ENCODE results near the gene CCNT2.
"Not testable (repeated sequence)": the region's sequence is repeated elsewhere in the genome, so short reads cannot be mapped to it uniquely, and the experiment has no call there.

Gene CCNT2

GRCh38 chr2:134919341-134920210, 954 bp downstream of the CCNT2 start:
- peak; percentile 21 for DNase-seq

- no peak for DNase-seq
Measured at GRCh38 chr2:134924912-134925311, 6.3 kb downstream of the CCNT2 start.

- peak; percentile 6 for DNase-seq
Measured at GRCh38 chr2:134926231-134926931, 7.8 kb downstream of the CCNT2 start.

- DNase-seq, result peak; percentile 44
Measured at GRCh38 chr2:134927195-134927594, 8.6 kb downstream of the CCNT2 start.

GRCh38 chr2:134932864-134933526, 14.4 kb downstream of the CCNT2 start:
- no peak for DNase-seq

- no peak for DNase-seq
Measured at GRCh38 chr2:134933732-134934131, 15.1 kb downstream of the CCNT2 start.

- DNase-seq, result no peak
Measured at GRCh38 chr2:134934150-134934549, 15.5 kb downstream of the CCNT2 start.

GRCh38 chr2:134934641-134935040, 16.0 kb downstream of the CCNT2 start:
- no peak for DNase-seq

- DNase-seq, result no peak
Measured at GRCh38 chr2:134936691-134937090, 18.1 kb downstream of the CCNT2 start.

GRCh38 chr2:134943540-134943939, 24.9 kb downstream of the CCNT2 start:
- DNase-seq, result no peak

GRCh38 chr2:134944975-134945374, 26.4 kb downstream of the CCNT2 start:
- DNase-seq, result no peak

- no peak for DNase-seq
Measured at GRCh38 chr2:134946073-134946472, 27.5 kb downstream of the CCNT2 start.

GRCh38 chr2:134949981-134950708, 31.5 kb downstream of the CCNT2 start:
- no peak for DNase-seq

GRCh38 chr2:134950886-134951285, 32.3 kb downstream of the CCNT2 start:
- DNase-seq, result no peak

GRCh38 chr2:134952608-134953007, 34.0 kb downstream of the CCNT2 start:
- DNase-seq, result peak; percentile 5

- DNase-seq, result no peak
Measured at GRCh38 chr2:134954065-134954464, 35.4 kb downstream of the CCNT2 start.

GRCh38 chr2:134955744-134956143, 37.1 kb downstream of the CCNT2 start:
- no peak for DNase-seq

- no peak for DNase-seq
Measured at GRCh38 chr2:134957477-134957876, 38.9 kb downstream of the CCNT2 start.

GRCh38 chr2:134967166-134967565, 48.5 kb downstream of the CCNT2 start:
- not testable (repeated sequence) for DNase-seq

- no peak for DNase-seq
Measured at GRCh38 chr2:134973241-134974138, 54.9 kb downstream of the CCNT2 start.

GRCh38 chr2:134975281-134976009, 56.8 kb downstream of the CCNT2 start:
- no peak for DNase-seq

All from fibroblast of skin of right quadriceps (primary cell).